ENCODE measurements around the gene F11R. TPM values are rescaled to one million over a fixed set of nuclear protein-coding genes. Genes with fewer than 3 reads are reported as not detected.

Gene F11R
- total and polyA plus RNA-seq, 10 of the 15 experiments (the other 5 are each of a cell fraction or from before 2014, with no cell fraction given): 15.3 to 80.9 (median 24.3) TPM

- Histone ChIP-seq H3K9ac (ENCODE audit: control insufficient read depth, insufficient read depth, low read length) (no peak overlapping the region), H2AFZ (ENCODE audit: control insufficient read depth, low read depth, low read length) (no peak overlapping the region), H3K4me1 (ENCODE audit: control insufficient read depth, insufficient read depth, low read length) (peaks cover 9% of the 10 kb centered on the region; the same call in 1 of the 2 replicates), H3K4me2 (ENCODE audit: control insufficient read depth, insufficient read depth) (no peak overlapping the region), H3K79me2 (ENCODE audit: control insufficient read depth, insufficient read depth, low read length) (peaks cover 41% of the 10 kb centered on the region), H3K9me3 (replicated peaks; ENCODE audit: control insufficient read depth, insufficient read depth, low read length) (no peaks in the 10 kb centered on the region), H3K36me3 (ENCODE audit: control insufficient read depth in 2 of 2, insufficient read depth in 2 of 2, low read length in 1 of 2) (peaks cover 2 to 9% of the 10 kb centered on the region in 2 experiments; a peak in 2 of 4 replicates), H3K27ac (ENCODE audit: control insufficient read depth, insufficient read depth) (no peak overlapping the region), H4K20me1 (ENCODE audit: control insufficient read depth, insufficient read depth) (peaks cover 4% of the 10 kb centered on the region; the same call in 1 of the 2 replicates), H3K4me3 (no peak overlapping the region), H3K27me3 (replicated peaks in 1 of 2; ENCODE audit: control insufficient read depth in 2 of 2, insufficient read depth in 2 of 2, low read length in 1 of 2) (no peaks in the 10 kb centered on the region)
- SMC1A ChIA-PET (ENCODE audit: uncharacterized antibody, unreplicated experiment): interaction anchor here (1.5 to 2.5 kb wide), 3 partner anchors 21 to 66 kb away, joined by 4 to 7 read pairs (median 4); partner anchors contain the start of gene KLHDC9
- POLR2A ChIA-PET: interaction anchor here (0.6 to 1.3 kb wide), 5 partner anchors 8 to 109 kb away, joined by 3 to 5 read pairs (median 3); partner anchors contain the start of genes ARHGAP30, NIT1 and PFDN2
- no peak for FAIRE-seq
- TF ChIP-seq EP300 (IDR thresholded peaks at IDR 0.05; ENCODE audit: borderline replicate concordance in 1 of 2, control insufficient read depth in 1 of 2, low read depth in 2 of 2, low read length in 2 of 2) (no peak), PKNOX1 (IDR thresholded peaks at IDR 0.05) (no peak), ZNF592 (IDR thresholded peaks at IDR 0.05) (no peak), IKZF1 (conservative IDR thresholded peaks at IDR 0.05) (no peak), ZNF24 (IDR thresholded peaks at IDR 0.05) (no peak), TCF7 (IDR thresholded peaks at IDR 0.05; ENCODE audit: borderline replicate concordance) (no peak), CHD4 (IDR thresholded peaks at IDR 0.05) (no peak), NRF1 (conservative IDR thresholded peaks at IDR 0.05; ENCODE audit: low read depth, low read length) (no peak), GATAD2B (conservative IDR thresholded peaks at IDR 0.05; ENCODE audit: low read depth) (no peak), GABPA (IDR thresholded peaks at IDR 0.05; ENCODE audit: low read depth) (no peak), CTCF (IDR thresholded peaks at IDR 0.05 in 2 of 3, conservative IDR thresholded peaks at IDR 0.05 in 1 of 3; ENCODE audit: control insufficient read depth in 2 of 3, extremely low read depth in 1 of 3, insufficient read depth in 1 of 3, low read depth in 3 of 3, low read length in 3 of 3) (no peak), IKZF2 (IDR thresholded peaks at IDR 0.05) (no peak), PML (IDR thresholded peaks at IDR 0.05; ENCODE audit: low read length) (no peak), MLLT1 (IDR thresholded peaks at IDR 0.05) (no peak)
- CTCF ChIA-PET: interaction anchor here (0.8 to 2.4 kb wide), 5 partner anchors 14 to 105 kb away, joined by 3 to 11 read pairs (median 4); partner anchors contain the start of genes PPOX and TSTD1
- no peak for DNase-seq (ENCODE audit: low read depth, low spot score)
- 94% methylated on average over 4 of the region's 4 CpGs for WGBS (ENCODE audit: insufficient coverage, insufficient replicate concordance, low lambda C conversion rate, missing lambda C conversion rate)
- intact Hi-C loops (cut with micrococcal nuclease; ENCODE audit: unreplicated experiment): no loop called here
- no peak for ATAC-seq
- in situ Hi-C loops (cut with MboI): no loop called here
- RAD21 ChIA-PET (ENCODE audit: unreplicated experiment): interaction anchor here (1.0 kb wide), 1 partner anchor 20 kb away, joined by 3 read pairs; no protein-coding TSS in a partner anchor
- BruUV-seq (replicated peaks): no TSS peak
Measured at GRCh38 chr1:161061419-161061818, 40.5 kb upstream of the F11R start.

Measured in GM12878 (cell line).